Thoracic aorta endothelial cell (primary cell): ENCODE results near the gene ZNF528. TPM values are rescaled to one million over a fixed set of nuclear protein-coding genes. Genes with fewer than 3 reads are reported as not detected.

ENCODE experiments used
- small RNA-seq: library from RNA; depleted of rRNA; stranded (forward); fragments of <200 nt; gene quantifications from one replicate; pipeline ENCODE3, GENCODE V24; 2012
- total RNA-seq: library from RNA; depleted of rRNA; stranded (reverse); fragments of >200 nt; gene quantifications from 2 replicates; pipeline ENCODE4 v1.2.3, GENCODE V29; 2012

Gene ZNF528
- 12.0 and 22.3 TPM in 2 replicates for total RNA-seq

GRCh38 chr19:52397310-52398080 lies at the start of gene ZNF528:
ZNF528 (plus strand) TSS chr19:52397849; CDS start chr19:52402014, 4,165 bp downstream.

GRCh38 chr19:52369559-52370340 lies 27.9 kb upstream of the ZNF528 start, which contains the start of gene ZNF880:
ZNF880 (plus strand) TSS chr19:52369923; CDS start chr19:52369966, 43 bp downstream.

GRCh38 chr19:52428937-52429336 lies 31.3 kb downstream of the ZNF528 start, which contains the start of gene ZNF534:
ZNF534 (plus strand) TSS chr19:52429148; CDS start chr19:52431475, 2,327 bp downstream.

DNA sequence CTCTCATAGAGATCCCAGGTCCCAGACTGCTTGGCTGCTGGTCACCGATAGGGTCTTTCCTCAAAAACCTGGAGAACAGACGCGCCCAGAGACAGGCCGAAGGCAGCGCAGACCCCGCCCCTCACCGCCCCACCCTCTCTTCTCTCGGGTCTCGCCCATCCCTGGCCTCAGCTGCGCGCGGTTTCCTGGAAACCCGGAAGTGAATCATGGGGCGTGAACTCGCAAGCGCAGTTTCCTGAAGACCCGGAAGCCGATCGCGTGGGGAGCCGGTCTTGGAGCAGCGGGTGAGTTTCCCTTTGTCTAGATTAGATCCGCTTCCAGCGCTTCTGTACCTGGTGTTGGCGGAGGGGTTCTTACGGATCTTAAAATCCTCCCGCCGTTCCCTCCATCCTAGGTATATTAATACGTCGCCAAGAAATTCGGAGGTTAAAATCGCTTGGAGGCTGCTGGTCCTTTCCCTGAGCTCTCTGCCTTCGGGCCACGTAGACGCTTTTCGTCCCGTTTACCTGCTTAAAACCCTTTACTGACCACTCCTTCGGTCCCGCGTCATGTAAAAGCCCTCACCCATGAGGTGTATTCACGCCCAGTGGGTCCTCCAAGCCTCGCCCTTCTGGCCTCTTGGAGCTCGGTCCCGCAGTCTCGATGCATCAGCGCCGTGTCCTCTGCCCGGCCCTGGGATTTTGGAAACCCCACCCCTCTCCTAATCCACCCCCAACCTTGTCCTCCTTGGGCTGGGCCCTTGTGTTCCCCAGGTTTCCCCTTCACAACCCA lies 55.9 kb downstream of the ZNF528 start, which contains the start of gene ZNF578:
Gene ZNF578 (plus strand): TSS at position 230 of the 771 bp plus-strand sequence. CDS start 48,293 bp downstream, outside the sequence.

Small RNA genes lying within 50 kb of the gene (small RNA-seq; reads per million reads assigned to genes)
- gene AC010332.1, result not detected

Other genes with a start within 250 kb of the ZNF528 start
- gene ZNF836, start 226.2 kb upstream of the ZNF528 start, total RNA-seq, result 4.7 and 6.9 TPM in 2 replicates
- gene PPP2R1A, start 207.8 kb upstream of the ZNF528 start, total RNA-seq, result 157 and 197 TPM in 2 replicates
- 8.9 and 12.3 TPM in 2 replicates for gene ZNF766, start 128.3 kb upstream of the ZNF528 start, total RNA-seq
- 11.1 and 13.2 TPM in 2 replicates for gene ZNF480, start 100.7 kb upstream of the ZNF528 start, total RNA-seq
- gene ZNF610, start 61.6 kb upstream of the ZNF528 start, total RNA-seq, result 1.4 and 3.1 TPM in 2 replicates
- 9.5 and 11.8 TPM in 2 replicates for gene ZNF880, start 27.9 kb upstream of the ZNF528 start, total RNA-seq
- not detected in 2 replicates for gene ZNF534, start 31.3 kb downstream of the ZNF528 start, total RNA-seq
- gene ZNF578, start 55.7 kb downstream of the ZNF528 start, total RNA-seq, result 0.72 and 3.5 TPM in 2 replicates
- gene ZNF808, start 129.8 kb downstream of the ZNF528 start, total RNA-seq, result 19.3 and 23.4 TPM in 2 replicates
- 14.9 and 17.3 TPM in 2 replicates for gene ZNF701, start 172.4 kb downstream of the ZNF528 start, total RNA-seq
- gene ZNF83, start 240.5 kb downstream of the ZNF528 start, total RNA-seq, result 47.5 and 53.6 TPM in 2 replicates